ENCODE results near the gene PNLIPRP2. TPM values are rescaled to one million over a fixed set of nuclear protein-coding genes. Genes with fewer than 3 reads are reported as not detected.
A peak's percentile ranks its signal among the peaks of the same experiment; 100 is the strongest.

The PNLIPRP2 gene
- total RNA-seq, 1 experiment from 2014 or later, result 0.28 TPM

- Mint-ChIP-seq H3K27ac (peak overlapping the region; percentile 19), H3K4me1 (peaks cover 58% of the 10 kb centered on the region), H3K36me3 (no peaks in the 10 kb centered on the region; the same call in 1 of the 2 replicates), H3K4me3 (peak overlapping the region; percentile 46), H3K27me3 (ENCODE audit: low read depth) (no peaks in the 10 kb centered on the region), H3K9me3 (peaks cover 4% of the 10 kb centered on the region; the same call in 1 of the 2 replicates)
- POLR2A ChIA-PET, result no interaction called here
- CTCF ChIA-PET, result interaction anchor here (0.8 to 3.3 kb wide), 21 partner anchors 9 to 484 kb away, joined by 3 to 25 read pairs (median 4); partner anchors contain the start of gene HSPA12A
- DNase-seq (ENCODE audit: low spot score) (no peak), ATAC-seq (peak; percentile 47)
- TF ChIP-seq ZNF138 (CRISPR knock-in tag; conservative IDR thresholded peaks at IDR 0.05) (no peak), FOXJ3 (CRISPR knock-in tag; IDR thresholded peaks at IDR 0.05; ENCODE audit: borderline replicate concordance) (no peak), ZNF263 (CRISPR knock-in tag; IDR thresholded peaks at IDR 0.05; ENCODE audit: low read depth) (no peak), ZNF121 (CRISPR knock-in tag; IDR thresholded peaks at IDR 0.05) (no peak), ZNF416 (CRISPR knock-in tag; IDR thresholded peaks at IDR 0.05) (no peak), PRRX2 (CRISPR knock-in tag; IDR thresholded peaks at IDR 0.05) (no peak), OVOL2 (CRISPR knock-in tag; IDR thresholded peaks at IDR 0.05; ENCODE audit: borderline replicate concordance) (no peak), CREM (CRISPR knock-in tag; IDR thresholded peaks at IDR 0.05) (no peak), CBFB (CRISPR knock-in tag; IDR thresholded peaks at IDR 0.05; ENCODE audit: low read depth) (no peak), CREB1 (CRISPR knock-in tag; IDR thresholded peaks at IDR 0.05) (no peak)
- TF ChIP-seq, protein P1, sequence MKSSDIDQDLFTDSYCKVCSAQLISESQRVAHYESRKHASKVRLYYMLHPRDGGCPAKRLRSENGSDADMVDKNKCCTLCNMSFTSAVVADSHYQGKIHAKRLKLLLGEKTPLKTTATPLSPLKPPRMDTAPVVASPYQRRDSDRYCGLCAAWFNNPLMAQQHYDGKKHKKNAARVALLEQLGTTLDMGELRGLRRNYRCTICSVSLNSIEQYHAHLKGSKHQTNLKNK (CRISPR knock-in tag; IDR thresholded peaks at IDR 0.05), result no peak
- TF ChIP-seq, protein P2, sequence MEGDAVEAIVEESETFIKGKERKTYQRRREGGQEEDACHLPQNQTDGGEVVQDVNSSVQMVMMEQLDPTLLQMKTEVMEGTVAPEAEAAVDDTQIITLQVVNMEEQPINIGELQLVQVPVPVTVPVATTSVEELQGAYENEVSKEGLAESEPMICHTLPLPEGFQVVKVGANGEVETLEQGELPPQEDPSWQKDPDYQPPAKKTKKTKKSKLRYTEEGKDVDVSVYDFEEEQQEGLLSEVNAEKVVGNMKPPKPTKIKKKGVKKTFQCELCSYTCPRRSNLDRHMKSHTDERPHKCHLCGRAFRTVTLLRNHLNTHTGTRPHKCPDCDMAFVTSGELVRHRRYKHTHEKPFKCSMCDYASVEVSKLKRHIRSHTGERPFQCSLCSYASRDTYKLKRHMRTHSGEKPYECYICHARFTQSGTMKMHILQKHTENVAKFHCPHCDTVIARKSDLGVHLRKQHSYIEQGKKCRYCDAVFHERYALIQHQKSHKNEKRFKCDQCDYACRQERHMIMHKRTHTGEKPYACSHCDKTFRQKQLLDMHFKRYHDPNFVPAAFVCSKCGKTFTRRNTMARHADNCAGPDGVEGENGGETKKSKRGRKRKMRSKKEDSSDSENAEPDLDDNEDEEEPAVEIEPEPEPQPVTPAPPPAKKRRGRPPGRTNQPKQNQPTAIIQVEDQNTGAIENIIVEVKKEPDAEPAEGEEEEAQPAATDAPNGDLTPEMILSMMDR (IDR thresholded peaks at IDR 0.05), result no peak
- TF ChIP-seq, protein P3, sequence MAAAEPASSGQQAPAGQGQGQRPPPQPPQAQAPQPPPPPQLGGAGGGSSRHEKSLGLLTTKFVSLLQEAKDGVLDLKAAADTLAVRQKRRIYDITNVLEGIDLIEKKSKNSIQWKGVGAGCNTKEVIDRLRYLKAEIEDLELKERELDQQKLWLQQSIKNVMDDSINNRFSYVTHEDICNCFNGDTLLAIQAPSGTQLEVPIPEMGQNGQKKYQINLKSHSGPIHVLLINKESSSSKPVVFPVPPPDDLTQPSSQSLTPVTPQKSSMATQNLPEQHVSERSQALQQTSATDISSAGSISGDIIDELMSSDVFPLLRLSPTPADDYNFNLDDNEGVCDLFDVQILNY (CRISPR knock-in tag; IDR thresholded peaks at IDR 0.05), result no peak
- TF ChIP-seq, protein P4, sequence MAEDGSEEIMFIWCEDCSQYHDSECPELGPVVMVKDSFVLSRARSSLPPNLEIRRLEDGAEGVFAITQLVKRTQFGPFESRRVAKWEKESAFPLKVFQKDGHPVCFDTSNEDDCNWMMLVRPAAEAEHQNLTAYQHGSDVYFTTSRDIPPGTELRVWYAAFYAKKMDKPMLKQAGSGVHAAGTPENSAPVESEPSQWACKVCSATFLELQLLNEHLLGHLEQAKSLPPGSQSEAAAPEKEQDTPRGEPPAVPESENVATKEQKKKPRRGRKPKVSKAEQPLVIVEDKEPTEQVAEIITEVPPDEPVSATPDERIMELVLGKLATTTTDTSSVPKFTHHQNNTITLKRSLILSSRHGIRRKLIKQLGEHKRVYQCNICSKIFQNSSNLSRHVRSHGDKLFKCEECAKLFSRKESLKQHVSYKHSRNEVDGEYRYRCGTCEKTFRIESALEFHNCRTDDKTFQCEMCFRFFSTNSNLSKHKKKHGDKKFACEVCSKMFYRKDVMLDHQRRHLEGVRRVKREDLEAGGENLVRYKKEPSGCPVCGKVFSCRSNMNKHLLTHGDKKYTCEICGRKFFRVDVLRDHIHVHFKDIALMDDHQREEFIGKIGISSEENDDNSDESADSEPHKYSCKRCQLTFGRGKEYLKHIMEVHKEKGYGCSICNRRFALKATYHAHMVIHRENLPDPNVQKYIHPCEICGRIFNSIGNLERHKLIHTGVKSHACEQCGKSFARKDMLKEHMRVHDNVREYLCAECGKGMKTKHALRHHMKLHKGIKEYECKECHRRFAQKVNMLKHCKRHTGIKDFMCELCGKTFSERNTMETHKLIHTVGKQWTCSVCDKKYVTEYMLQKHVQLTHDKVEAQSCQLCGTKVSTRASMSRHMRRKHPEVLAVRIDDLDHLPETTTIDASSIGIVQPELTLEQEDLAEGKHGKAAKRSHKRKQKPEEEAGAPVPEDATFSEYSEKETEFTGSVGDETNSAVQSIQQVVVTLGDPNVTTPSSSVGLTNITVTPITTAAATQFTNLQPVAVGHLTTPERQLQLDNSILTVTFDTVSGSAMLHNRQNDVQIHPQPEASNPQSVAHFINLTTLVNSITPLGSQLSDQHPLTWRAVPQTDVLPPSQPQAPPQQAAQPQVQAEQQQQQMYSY (CRISPR knock-in tag; IDR thresholded peaks at IDR 0.05), result no peak
- TF ChIP-seq, protein P5, sequence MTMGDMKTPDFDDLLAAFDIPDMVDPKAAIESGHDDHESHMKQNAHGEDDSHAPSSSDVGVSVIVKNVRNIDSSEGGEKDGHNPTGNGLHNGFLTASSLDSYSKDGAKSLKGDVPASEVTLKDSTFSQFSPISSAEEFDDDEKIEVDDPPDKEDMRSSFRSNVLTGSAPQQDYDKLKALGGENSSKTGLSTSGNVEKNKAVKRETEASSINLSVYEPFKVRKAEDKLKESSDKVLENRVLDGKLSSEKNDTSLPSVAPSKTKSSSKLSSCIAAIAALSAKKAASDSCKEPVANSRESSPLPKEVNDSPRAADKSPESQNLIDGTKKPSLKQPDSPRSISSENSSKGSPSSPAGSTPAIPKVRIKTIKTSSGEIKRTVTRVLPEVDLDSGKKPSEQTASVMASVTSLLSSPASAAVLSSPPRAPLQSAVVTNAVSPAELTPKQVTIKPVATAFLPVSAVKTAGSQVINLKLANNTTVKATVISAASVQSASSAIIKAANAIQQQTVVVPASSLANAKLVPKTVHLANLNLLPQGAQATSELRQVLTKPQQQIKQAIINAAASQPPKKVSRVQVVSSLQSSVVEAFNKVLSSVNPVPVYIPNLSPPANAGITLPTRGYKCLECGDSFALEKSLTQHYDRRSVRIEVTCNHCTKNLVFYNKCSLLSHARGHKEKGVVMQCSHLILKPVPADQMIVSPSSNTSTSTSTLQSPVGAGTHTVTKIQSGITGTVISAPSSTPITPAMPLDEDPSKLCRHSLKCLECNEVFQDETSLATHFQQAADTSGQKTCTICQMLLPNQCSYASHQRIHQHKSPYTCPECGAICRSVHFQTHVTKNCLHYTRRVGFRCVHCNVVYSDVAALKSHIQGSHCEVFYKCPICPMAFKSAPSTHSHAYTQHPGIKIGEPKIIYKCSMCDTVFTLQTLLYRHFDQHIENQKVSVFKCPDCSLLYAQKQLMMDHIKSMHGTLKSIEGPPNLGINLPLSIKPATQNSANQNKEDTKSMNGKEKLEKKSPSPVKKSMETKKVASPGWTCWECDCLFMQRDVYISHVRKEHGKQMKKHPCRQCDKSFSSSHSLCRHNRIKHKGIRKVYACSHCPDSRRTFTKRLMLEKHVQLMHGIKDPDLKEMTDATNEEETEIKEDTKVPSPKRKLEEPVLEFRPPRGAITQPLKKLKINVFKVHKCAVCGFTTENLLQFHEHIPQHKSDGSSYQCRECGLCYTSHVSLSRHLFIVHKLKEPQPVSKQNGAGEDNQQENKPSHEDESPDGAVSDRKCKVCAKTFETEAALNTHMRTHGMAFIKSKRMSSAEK (CRISPR knock-in tag; IDR thresholded peaks at IDR 0.05; ENCODE audit: borderline replicate concordance), result no peak
Measured at GRCh38 chr10:116690356-116691322, 69.9 kb downstream of the PNLIPRP2 start.
